GM04504 (cell line): Measurements from ENCODE around the gene PRRG2.
"Not testable (repeated sequence)": the region's sequence is repeated elsewhere in the genome, so short reads cannot be mapped to it uniquely, and the experiment has no call there.

ENCODE experiments used
- DNase-seq: peaks from one replicate; pipeline ENCODE4 v3.0.0-alpha.2; 2012; ENCODE audit warnings: low read depth

PRRG2 gene

GRCh38 chr19:49609499-49610092 is 28.5 kb downstream of the PRRG2 start:
- no peak for DNase-seq

- DNase-seq: no peak
Observed at GRCh38 chr19:49613374-49613773, 32.3 kb downstream of the PRRG2 start.

GRCh38 chr19:49614096-49614833 is 33.1 kb downstream of the PRRG2 start:
- DNase-seq: peak; percentile 72

- no peak for DNase-seq
Observed at GRCh38 chr19:49615861-49616260, 34.7 kb downstream of the PRRG2 start.

GRCh38 chr19:49616532-49616931 is 35.4 kb downstream of the PRRG2 start:
- DNase-seq: no peak

GRCh38 chr19:49616945-49617344 is 35.8 kb downstream of the PRRG2 start:
- no peak for DNase-seq

GRCh38 chr19:49617860-49618259 is 36.7 kb downstream of the PRRG2 start:
- DNase-seq: not testable (repeated sequence)

GRCh38 chr19:49624967-49625910 is 44.1 kb downstream of the PRRG2 start:
- DNase-seq: no peak

GRCh38 chr19:49626226-49626625 is 45.1 kb downstream of the PRRG2 start:
- no peak for DNase-seq

GRCh38 chr19:49629659-49630058 is 48.5 kb downstream of the PRRG2 start:
- DNase-seq: no peak

GRCh38 chr19:49631014-49631588 is 50.0 kb downstream of the PRRG2 start:
- DNase-seq: no peak

GRCh38 chr19:49631610-49632192 is 50.6 kb downstream of the PRRG2 start:
- DNase-seq: no peak

GRCh38 chr19:49632576-49632975 is 51.5 kb downstream of the PRRG2 start:
- DNase-seq: no peak

- DNase-seq: not testable (repeated sequence)
Observed at GRCh38 chr19:49633273-49633672, 52.2 kb downstream of the PRRG2 start.

- no peak for DNase-seq
Observed at GRCh38 chr19:49635530-49636232, 54.6 kb downstream of the PRRG2 start.

GRCh38 chr19:49636233-49636932 is 55.3 kb downstream of the PRRG2 start:
- DNase-seq: no peak

- peak; percentile 66 for DNase-seq
Observed at GRCh38 chr19:49637821-49638738, 57.0 kb downstream of the PRRG2 start.

GRCh38 chr19:49639401-49640112 is 58.4 kb downstream of the PRRG2 start:
- no peak for DNase-seq
